GM12878 (cell line): ENCODE data around the gene SLC4A8. TPM values are rescaled to one million over a fixed set of nuclear protein-coding genes. Genes with fewer than 3 reads are reported as not detected.

Experiments
- ATAC-seq: fragments of 200-7000 bp; cut with Tn5 transposase; 3 replicates; pipeline ENCODE4 v1.9.1; 2020; ENCODE audit warnings: mild to moderate bottlenecking, moderate library complexity
- BruUV-seq: library from RNA; stranded (reverse); fragments of 400-500 nt; replicated peaks from 2 replicates; lab custom pipeline; 2021; lab: Mats Ljungman, UMichigan
- CTCF ChIA-PET: fragments of 300-600 bp; sonication (Branson Sonifier 250); formaldehyde crosslinking; extraction: SDS; loops from one replicate; lab custom pipeline; 2021; ENCODE audit warnings: inconsistent platforms; lab: Yijun Ruan, JAX
- POLR2A ChIA-PET: fragments of 350-600 bp; formaldehyde crosslinking; extraction: SDS; loops from one replicate; lab custom pipeline; 2021; ENCODE audit warnings: inconsistent platforms; lab: Charles Lee
- RAD21 ChIA-PET: fragments of 300-600 bp; sonication (Branson Sonifier 250); formaldehyde crosslinking; loops from one replicate; lab custom pipeline; 2023; ENCODE audit warnings: antibody characterized with exemption; ENCODE audit not compliant: unreplicated experiment; lab: Charles Lee
- SMC1A ChIA-PET: fragments of 300-600 bp; sonication (Branson Sonifier 250); formaldehyde crosslinking; loops from one replicate; lab custom pipeline; 2023; ENCODE audit not compliant: unreplicated experiment, uncharacterized antibody; lab: Charles Lee
- DNase-seq: peaks from one replicate; pipeline ENCODE4 v3.0.0-alpha.2; 2011; ENCODE audit warnings: low read depth, low spot score
- FAIRE-seq: peaks from 3 replicates; lab custom pipeline; 2011; peaks lifted over from hg19 to GRCh38; lab: Jason Lieb, UNC
- H2AFZ ChIP-seq: 2 replicates; pipeline ENCODE4 v1.6.0; 2011; ENCODE audit warnings: low read depth, low read length, control low read depth; ENCODE audit not compliant: control insufficient read depth
- H3K27ac ChIP-seq: 2 replicates; pipeline ENCODE4 v1.5.1; 2011; ENCODE audit warnings: control low read depth; ENCODE audit not compliant: control insufficient read depth, insufficient read depth
- H3K27me3 ChIP-seq, 2 experiments: replicated peaks in 1 of 2; 2 replicates each; pipeline versions ENCODE4 v1.6.0 to v1.6.1; 2011; ENCODE audit warnings: low read length in 1 of 2; ENCODE audit not compliant: control insufficient read depth in 2 of 2, insufficient read depth in 2 of 2
- H3K36me3 ChIP-seq, 2 experiments: 2 replicates each; pipeline ENCODE4 v1.5.1; 2011; ENCODE audit warnings: low read length in 1 of 2; ENCODE audit not compliant: control insufficient read depth in 2 of 2, insufficient read depth in 2 of 2
- H3K4me1 ChIP-seq: 2 replicates; pipeline ENCODE4 v1.6.1; 2011; ENCODE audit warnings: mild to moderate bottlenecking, low read length, moderate library complexity, mixed read lengths; ENCODE audit not compliant: control insufficient read depth, insufficient read depth
- H3K4me2 ChIP-seq: 2 replicates; pipeline ENCODE4 v1.6.0; 2011; ENCODE audit warnings: control low read depth; ENCODE audit not compliant: control insufficient read depth, insufficient read depth
- H3K4me3 ChIP-seq: fragments of 200-600 bp; sonication (generic); 2 replicates; pipeline ENCODE4 v1.5.1; 2016
- H3K79me2 ChIP-seq: 2 replicates; pipeline ENCODE4 v1.6.0; 2011; ENCODE audit warnings: low read length; ENCODE audit not compliant: control insufficient read depth, insufficient read depth
- H3K9ac ChIP-seq: 2 replicates; pipeline ENCODE4 v1.8.0; 2011; ENCODE audit warnings: low read length, control low read depth, mixed read lengths; ENCODE audit not compliant: control insufficient read depth, insufficient read depth
- H3K9me3 ChIP-seq: replicated peaks from 3 replicates; pipeline ENCODE4 v1.5.1; 2011; ENCODE audit warnings: mild to moderate bottlenecking, low read length; ENCODE audit not compliant: control insufficient read depth, insufficient read depth
- H4K20me1 ChIP-seq: 2 replicates; pipeline ENCODE4 v1.6.0; 2011; ENCODE audit not compliant: control insufficient read depth, insufficient read depth
- BMI1 ChIP-seq: fragments of 450-650 bp; IDR thresholded peaks from 2 replicates; pipeline ENCODE4 v1.6.1; 2016; ENCODE audit warnings: mild to moderate bottlenecking, moderate library complexity, borderline replicate concordance
- CBFB ChIP-seq: IDR thresholded peaks from 2 replicates; pipeline ENCODE4 v1.6.1; 2016; ENCODE audit warnings: antibody characterized with exemption, low read depth
- EP300 ChIP-seq, 2 experiments: fragments of 150-350 bp in 1 of 2; IDR thresholded peaks; 2 replicates each; pipeline ENCODE4 v1.6.1; 2011 to 2012; ENCODE audit warnings: low read depth in 2 of 2, low read length in 2 of 2, borderline replicate concordance in 1 of 2, improper control_type of control experiment in 1 of 2, inconsistent platforms in 1 of 2; ENCODE audit not compliant: control insufficient read depth in 1 of 2
- FOXK2 ChIP-seq: fragments of 450-650 bp; IDR thresholded peaks from 2 replicates; pipeline ENCODE4 v1.6.1; 2017; ENCODE audit warnings: mild to moderate bottlenecking, moderate library complexity
- IRF4 ChIP-seq: IDR thresholded peaks from 2 replicates; pipeline ENCODE4 v1.6.1; 2011; ENCODE audit warnings: low read depth, low read length
- IRF5 ChIP-seq: fragments of 450-650 bp; IDR thresholded peaks from 2 replicates; pipeline ENCODE4 v1.6.1; 2017; ENCODE audit warnings: borderline replicate concordance
- NR2C1 ChIP-seq: fragments of 450-650 bp; IDR thresholded peaks from 2 replicates; pipeline ENCODE4 v1.6.1; 2017; ENCODE audit warnings: antibody characterized with exemption, mild to moderate bottlenecking, moderate library complexity
- POLR2A ChIP-seq: IDR thresholded peaks from 2 replicates; pipeline ENCODE4 v1.6.1; 2011; ENCODE audit warnings: low read depth, mild to moderate bottlenecking, low read length
- PRDM15 ChIP-seq: fragments of 450-650 bp; formaldehyde crosslinking; IDR thresholded peaks from 2 replicates; pipeline ENCODE4 v1.4.0; 2020; ENCODE audit warnings: mild to moderate bottlenecking, moderate library complexity
- SRF ChIP-seq, 2 experiments: IDR thresholded peaks; 2 replicates each; pipeline ENCODE4 v1.6.1; 2011; ENCODE audit warnings: low read depth in 2 of 2, low read length in 2 of 2, mild to moderate bottlenecking in 1 of 2, moderate library complexity in 1 of 2
- TAF1 ChIP-seq: IDR thresholded peaks from 2 replicates; pipeline ENCODE4 v1.6.1; 2011; ENCODE audit warnings: mild to moderate bottlenecking, low read depth, low read length, borderline replicate concordance
- WRNIP1 ChIP-seq: IDR thresholded peaks from 2 replicates; pipeline ENCODE4 v1.6.1; 2011; ENCODE audit warnings: low read depth, low read length, improper control_type of control experiment, borderline replicate concordance
- YBX1 ChIP-seq: fragments of 450-650 bp; IDR thresholded peaks from 2 replicates; pipeline ENCODE4 v1.6.1; 2016; ENCODE audit warnings: antibody characterized with exemption
- ZNF24 ChIP-seq: fragments of 450-650 bp; IDR thresholded peaks from 2 replicates; pipeline ENCODE4 v1.6.1; 2017; ENCODE audit warnings: antibody characterized with exemption, mild to moderate bottlenecking
- WGBS: methylation state at CpG from one replicate; pipeline ENCODE4 v1.1.6; 2016; ENCODE audit warnings: low lambda C conversion rate; ENCODE audit not compliant: insufficient replicate concordance, insufficient coverage; ENCODE audit errors: missing lambda C conversion rate; 5-methylcytosine and 5-hydroxymethylcytosine counted together
- in situ Hi-C: fragments of 300-500 bp; cut with MboI; formaldehyde crosslinking; loops from 9 replicates; pipeline ENCODE4 v1.14.3; 2018; ENCODE audit warnings: mixed read lengths
- intact Hi-C: fragments of 100-400 bp; cut with micrococcal nuclease; formaldehyde crosslinking; loops from one replicate; pipeline ENCODE4 v1.14.2; 2022; ENCODE audit not compliant: unreplicated experiment
- polyA plus RNA-seq, 11 experiments: library from polyadenylated mRNA; depleted of rRNA in 4 of 11; unstranded in 6 of 11; stranded (reverse) in 5 of 11; fragments of >200 nt; fragmentation: Nextera tagmentation in 4 of 11; fragmentation: Illumina TruSeq in 1 of 11; extraction: Ambion mirVana in 4 of 11; extraction: Trizol in 1 of 11; gene quantifications; 1 replicate in 1 of 11; 2 replicates in 10 of 11; pipeline versions ENCODE4 v1.2.1 to v1.2.3, GENCODE V29; 2011 to 2016; ENCODE audit warnings: inconsistent platforms in 2 of 11, missing spikeins in 2 of 11, low read depth in 1 of 11
- total RNA-seq, 4 experiments: library from RNA; depleted of rRNA in 3 of 4; stranded (reverse); fragments of >200 nt in 3 of 4; fragmentation: Illumina TruSeq in 1 of 4; extraction: Trizol in 1 of 4; gene quantifications; 2 replicates each; pipeline versions ENCODE4 v1.2.1 to v1.2.3, GENCODE V29; 2013 to 2021

Gene SLC4A8
- total and polyA plus RNA-seq, 10 of the 15 experiments (the other 5 are each of a cell fraction or from before 2014, with no cell fraction given): 1.4 to 7.7 (median 3.7) TPM

GRCh38 chr12:51449580-51450246 is 25.1 kb downstream of the SLC4A8 start:
- H3K4me3 ChIP-seq: no peak overlapping the region
- ChIA-PET POLR2A (no interaction called here), RAD21 (no interaction called here), SMC1A (no interaction called here), CTCF (no interaction called here)
- BruUV-seq: no TSS peak
- no peaks in the 10 kb centered on the region for H4K20me1 ChIP-seq
- DNase-seq: no peak
- no peak overlapping the region for H3K4me2 ChIP-seq
- in situ Hi-C loops: no loop called here
- H3K79me2 ChIP-seq: no peaks in the 10 kb centered on the region
- H3K27me3 ChIP-seq: no peaks in the 10 kb centered on the region
- ATAC-seq: no peak
- no peaks in the 10 kb centered on the region; a peak in 1 of 4 replicates for H3K36me3 ChIP-seq
- FAIRE-seq: no peak
- no peaks in the 10 kb centered on the region for H3K9me3 ChIP-seq
- intact Hi-C loops: no loop called here
- TF ChIP-seq TAF1 (no peak), PRDM15 (no peak), YBX1 (no peak), SRF (IDR thresholded peaks at IDR 0.05; ENCODE audit: low read depth in 2 of 2, low read length in 2 of 2) (no peak), ZNF24 (no peak), CBFB (no peak), IRF4 (no peak), IRF5 (no peak), EP300 (IDR thresholded peaks at IDR 0.05; ENCODE audit: borderline replicate concordance in 1 of 2, control insufficient read depth in 1 of 2, low read depth in 2 of 2, low read length in 2 of 2) (no peak), WRNIP1 (no peak), NR2C1 (no peak), BMI1 (no peak), POLR2A (no peak), FOXK2 (no peak)
- no peak overlapping the region for H2AFZ ChIP-seq
- H3K9ac ChIP-seq: no peak overlapping the region
- H3K4me1 ChIP-seq: no peaks in the 10 kb centered on the region
- WGBS: 86% methylated on average over 3 of the region's 3 CpGs
- H3K27ac ChIP-seq: no peak overlapping the region
